Amniotic epithelial cell (primary cell): ENCODE measurements around the gene LDLRAD4.

Source experiments
- DNase-seq: peaks from one replicate; pipeline ENCODE4 v3.0.0-alpha.2; 2010; ENCODE audit warnings: low read depth

Gene LDLRAD4

DNA sequence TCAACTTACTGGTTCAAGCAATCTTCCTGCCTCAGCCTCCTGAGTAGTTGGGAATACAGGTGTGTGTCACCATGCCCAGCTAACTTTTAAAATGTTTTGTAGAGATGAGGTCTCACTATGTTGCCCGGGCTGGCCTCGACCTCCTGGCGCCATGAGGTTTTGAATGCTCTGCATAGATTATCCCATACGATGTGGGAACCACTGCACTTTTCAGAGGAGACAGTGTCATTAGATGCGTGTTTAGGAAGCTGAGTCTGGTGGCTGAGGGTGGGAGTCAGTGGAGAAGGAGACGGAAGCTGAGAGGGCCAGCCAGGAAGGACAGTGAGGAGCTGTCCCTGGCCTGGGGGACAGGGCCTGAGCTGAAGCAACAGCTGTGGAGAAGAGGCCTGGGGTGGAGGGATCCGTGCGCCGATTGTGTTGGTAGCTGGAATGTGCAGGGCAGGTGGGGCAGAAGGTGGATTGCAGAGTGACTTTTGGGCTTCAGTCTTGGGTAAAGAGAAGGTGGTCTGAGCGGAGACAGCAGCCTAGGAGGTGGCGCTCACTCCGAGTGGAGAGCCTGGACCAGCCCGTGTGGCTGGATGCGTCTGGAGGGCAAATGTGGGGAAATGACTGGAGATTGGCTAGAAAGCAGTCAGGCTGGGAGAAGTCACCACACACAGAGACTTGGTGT lies 68.0 kb downstream of the LDLRAD4 start:
- DNase-seq = no peak

DNA sequence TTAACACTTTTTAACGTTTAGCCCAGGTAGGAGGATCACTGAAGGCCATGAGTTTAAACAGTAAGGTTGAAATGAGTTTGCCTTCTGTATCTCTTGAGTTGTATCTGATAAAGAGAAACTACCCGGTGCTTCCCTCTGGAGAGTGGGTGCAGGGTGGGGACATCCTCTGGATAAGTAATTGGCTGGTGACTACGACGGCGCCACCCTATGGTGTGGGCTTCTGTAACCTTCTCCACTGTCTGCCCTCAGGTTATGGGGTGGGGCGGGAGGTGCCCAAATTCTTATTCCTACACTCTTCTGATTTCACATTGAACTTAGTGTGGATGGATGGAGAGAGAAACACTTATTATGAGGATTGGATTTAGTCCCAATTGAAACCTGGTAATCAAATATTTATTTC lies 68.8 kb downstream of the LDLRAD4 start:
- DNase-seq = no peak

DNA sequence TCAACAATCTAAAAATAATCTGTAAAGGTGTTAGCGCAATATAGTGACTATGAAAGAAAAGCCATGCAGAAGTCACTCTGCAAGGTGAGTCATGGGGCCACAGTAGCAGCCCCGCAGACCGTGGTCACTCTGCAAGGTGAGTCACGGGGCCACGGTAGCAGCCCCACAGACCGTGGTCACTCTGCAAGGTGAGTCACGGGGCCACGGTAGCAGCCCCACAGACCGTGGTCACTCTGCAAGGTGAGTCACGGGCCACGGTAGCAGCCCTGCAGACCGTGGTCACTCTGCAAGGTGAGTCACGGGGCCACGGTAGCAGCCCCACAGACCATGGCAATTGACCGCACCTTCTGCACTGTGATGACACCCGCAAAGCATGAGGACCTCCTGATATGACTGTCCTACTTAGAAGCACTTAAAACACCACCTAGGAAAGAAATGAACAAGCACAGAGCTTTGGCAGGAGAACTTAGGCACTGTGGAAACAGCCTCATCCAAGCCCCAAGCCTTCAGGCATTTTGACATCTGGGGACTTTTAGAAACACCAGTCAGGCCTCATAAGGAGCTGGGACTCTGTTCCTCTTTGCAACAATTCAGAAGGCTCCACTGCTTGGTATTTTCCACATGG lies 70.1 kb downstream of the LDLRAD4 start:
- DNase-seq = no peak

DNA sequence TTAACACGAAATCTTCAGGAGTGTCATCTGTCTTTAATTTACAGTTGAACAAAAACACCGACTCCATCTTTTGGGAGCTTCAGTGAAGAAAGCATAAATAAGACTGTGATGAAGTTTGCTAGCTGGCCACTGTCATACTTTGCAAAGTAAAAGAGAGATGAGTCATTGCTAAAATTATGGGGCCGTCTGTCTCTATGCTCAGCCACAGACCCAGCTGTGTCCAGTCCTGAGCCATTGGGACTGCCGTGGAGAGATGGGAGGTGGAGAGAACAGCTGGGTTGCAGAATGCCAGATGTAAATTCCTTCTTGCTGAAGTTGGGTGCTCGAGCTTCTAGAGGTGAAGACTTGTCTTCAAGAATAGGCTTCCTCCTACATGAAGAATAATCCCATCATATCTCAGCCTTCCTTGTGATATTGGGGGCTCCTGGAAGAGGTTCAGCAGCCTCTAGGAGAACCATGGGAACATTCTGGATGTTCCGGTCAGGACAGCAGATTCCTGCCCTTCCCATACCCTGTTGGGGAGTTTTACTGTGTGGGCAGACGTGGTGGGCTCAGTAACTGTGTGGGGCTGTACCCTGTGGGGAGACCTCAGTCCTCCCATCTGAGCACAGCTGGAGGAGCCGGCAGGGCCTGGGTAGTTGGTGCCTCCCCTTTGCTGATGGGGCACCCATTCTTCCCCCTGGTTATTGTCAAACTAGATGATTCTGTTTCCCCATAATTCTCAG lies 71.1 kb downstream of the LDLRAD4 start:
- no peak for DNase-seq

DNA sequence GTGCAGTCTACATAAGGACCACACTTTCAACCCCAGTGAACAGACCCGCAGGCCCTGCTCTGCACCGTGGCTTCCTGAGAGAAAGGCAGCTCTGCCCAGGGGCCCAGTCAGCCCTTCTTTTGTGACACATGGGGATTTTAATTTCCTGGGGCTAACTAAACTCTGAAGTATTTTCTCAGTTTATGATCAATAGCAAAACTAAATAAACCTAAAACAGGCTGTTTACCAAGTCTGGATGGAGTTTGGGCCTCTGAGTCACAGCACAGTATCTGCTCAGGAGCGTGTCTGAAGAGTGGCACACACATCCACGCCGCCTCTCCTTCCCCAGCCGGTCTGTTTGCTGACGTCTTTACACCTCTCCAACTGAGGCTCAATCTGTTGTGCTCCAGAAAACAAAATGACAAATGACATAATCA lies 72.3 kb downstream of the LDLRAD4 start:
- no peak for DNase-seq

DNA sequence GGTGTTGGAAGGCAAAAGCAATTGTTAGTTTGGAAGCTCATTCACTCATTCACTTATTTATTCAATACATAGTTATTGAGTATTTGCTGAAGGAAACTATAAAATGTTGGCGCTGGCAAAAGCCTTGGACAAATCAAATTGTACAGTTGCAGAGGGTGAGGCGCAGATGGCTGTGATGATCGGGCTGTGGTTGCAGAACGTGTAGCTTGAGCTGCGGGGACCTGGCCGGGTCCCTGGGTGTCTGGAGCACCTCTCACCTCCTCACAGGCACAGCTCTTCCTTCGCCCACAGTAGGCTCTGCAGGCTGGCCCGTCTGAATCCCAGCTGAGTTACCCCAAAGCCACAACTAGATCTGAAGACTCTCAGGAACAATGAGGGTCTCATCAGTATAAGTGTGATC lies 72.7 kb downstream of the LDLRAD4 start:
- DNase-seq = no peak

DNA sequence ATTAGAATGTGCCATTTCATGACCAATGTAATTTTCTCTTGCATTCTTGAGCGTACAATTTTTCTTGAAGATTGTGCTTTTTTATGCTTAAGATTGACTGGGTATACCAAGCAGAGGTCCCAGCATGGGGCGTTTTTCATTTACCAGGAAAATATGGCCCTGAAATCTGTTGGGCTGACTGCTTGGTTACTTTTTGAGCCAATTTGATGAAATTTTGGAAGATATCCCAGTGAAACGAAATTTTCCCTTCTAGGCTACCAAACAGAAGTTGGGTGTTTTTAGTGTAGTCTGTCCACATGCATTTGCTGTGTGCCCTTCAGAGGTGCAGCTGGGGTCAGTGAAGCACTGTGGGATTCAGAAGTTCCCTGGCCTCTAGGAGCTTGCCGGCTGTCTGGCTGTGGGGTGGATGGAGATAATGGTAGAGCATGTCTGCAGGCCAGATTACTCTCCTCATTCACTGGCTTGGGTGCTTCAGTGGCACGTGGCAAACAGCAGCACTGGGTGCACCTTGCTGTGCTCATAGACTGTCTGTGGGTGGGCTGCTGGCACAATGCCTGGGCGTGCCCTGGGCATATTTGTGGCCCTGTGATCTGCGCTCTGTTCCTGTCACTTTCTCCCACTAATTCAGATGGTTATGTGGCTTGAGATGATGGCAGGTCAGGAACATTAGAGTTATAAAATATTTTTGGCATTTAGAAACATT lies 73.3 kb downstream of the LDLRAD4 start:
- no peak for DNase-seq

DNA sequence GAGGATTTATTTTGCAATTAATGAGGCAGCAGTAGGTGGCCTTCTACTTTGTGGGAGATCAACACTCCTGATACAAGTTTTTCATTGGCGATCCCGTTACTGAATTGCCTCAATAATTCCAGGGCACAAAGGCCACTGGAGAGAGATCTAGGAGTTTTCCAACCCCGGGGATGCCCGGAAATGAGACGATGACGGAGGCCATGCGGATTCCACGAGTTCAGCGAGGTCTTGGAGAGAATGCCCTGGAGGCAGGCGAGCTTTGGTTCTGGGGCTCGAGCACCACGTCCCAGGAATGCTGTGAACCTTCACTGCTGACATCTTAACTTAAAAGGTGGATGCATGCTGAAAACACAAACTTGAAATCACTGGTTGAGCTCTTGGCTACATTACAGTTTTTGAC lies 74.2 kb downstream of the LDLRAD4 start:
- no peak for DNase-seq

DNA sequence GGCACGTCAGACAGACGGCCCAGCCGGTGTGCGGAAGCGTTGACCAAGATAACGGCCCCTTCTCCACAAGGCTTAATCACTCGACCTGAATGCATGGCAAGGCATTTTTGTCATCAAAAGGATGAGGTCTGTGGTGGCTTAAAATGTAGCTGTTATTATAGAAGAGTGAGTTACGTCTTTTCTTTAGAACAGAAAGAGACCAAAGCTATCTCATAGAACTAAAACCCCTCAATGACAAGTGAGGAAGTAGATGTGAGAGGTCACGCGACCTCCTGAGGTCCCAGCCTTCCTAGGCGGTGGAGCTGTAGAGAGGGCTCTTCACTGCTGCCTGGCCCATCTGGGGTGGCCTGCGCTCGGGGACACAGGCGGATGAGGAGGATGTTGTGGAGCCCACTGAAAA lies 75.7 kb downstream of the LDLRAD4 start:
- no peak for DNase-seq

DNA sequence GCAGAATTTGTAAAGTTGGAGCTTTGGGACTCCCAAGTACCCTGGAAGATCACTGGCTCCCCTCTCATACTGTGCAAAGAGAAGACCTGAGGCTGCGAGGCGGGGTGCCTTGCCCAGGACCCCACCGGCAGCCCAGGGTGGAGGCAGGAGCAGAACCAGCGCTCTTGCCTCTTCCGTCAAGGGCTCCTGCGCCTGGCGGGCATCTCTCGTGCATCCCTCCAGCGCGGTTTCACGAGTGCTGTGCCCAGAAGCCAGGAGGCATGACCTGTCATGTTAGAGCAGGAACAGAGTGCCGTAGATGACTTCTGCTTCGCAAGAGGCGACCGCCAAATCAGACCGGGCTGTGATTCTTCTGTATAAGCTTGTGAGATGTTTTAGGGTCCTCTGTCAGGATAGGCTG lies 77.3 kb downstream of the LDLRAD4 start:
- DNase-seq = no peak

DNA sequence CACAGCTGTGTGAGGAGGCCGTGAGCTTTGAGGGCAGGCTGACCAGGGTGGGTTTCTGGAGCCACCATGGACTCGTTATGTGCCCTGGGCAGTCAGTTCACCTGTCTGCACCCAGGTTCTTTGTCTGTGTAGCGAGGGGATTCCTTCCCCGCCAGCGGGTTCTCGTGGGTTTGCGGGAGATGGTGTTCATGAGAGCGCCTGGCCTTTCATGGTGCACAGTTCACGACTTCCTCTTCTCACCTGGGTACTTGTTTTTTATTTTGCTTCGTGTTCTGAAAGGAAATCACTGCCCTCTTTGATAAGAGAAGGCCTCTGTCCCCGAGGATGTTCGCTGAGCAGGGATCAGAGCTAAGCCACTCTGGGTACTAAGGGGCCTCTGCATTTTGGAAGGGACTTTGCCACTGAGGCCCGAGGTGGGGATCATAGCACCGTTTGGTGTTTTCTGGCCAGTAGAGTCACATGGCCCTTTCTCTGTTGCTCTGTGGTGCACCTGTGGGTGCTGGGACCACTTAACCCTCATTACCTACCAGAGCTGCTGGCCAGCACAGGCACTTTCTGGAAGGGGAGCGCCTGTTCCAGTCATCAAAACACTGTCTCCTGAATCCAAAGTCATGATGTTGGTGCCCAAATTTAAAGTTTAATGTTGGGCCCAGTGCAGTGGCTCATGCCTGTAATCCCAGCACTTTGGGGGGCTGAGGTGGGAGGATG lies 78.5 kb downstream of the LDLRAD4 start:
- DNase-seq = no peak

DNA sequence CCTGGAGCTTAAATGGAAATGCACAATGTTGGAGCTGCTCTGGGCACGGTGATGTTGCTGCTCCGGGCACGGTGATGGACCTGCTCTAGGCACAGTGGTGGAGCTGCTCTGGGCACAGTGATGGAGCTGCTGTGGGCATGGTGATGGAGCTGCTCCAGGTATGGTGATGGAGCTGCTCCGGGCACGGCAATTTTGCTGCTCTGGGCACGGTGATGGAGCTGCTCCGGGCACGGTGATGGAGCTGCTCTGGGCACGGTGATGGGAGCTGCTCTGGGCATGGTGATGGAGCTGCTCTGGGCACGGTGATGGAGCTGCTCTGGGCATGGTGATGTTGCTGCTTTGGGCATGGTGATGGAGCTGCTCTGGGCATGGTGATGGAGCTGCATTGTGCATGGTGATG lies 79.7 kb downstream of the LDLRAD4 start:
- no peak for DNase-seq

DNA sequence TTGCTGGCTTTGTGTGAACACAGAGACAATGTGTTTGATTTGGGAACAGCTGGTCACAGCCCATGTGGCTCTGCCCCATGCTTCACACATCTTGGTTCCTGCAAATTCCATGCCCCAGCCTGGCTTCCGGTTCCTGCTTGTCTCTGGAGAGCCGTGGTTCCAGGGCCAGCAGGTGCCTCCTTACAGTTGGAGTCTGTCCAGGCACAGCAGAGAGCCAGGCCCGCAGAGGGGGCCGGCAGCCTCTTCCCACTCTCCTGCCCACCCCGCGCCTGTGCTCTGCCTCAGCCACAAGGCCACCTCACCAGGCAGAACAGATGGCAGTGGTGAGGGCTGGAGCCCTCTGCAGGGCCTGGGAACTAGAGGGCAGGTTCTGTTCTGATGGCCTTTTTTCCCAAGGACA lies 81.5 kb downstream of the LDLRAD4 start:
- DNase-seq = no peak

DNA sequence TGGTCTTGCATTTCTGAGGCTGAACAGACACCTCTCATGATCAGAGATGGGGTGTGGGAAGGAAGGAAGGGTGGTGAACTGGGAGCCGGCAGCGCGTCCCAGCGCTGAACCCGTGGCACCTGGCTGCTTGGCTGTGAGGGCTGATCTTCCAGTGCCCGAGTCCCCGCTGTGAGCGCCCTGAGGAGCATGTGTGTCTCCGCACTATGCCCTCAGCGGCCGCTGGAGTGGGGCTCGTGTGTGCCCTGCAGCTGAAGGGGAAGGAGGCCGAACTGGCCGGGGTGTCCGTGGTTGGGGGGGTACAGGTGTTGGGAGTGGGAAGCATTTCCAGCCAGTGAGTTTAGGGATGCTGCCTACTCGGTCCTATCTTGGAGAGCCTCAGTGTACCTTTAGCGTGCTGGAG lies 82.2 kb downstream of the LDLRAD4 start:
- DNase-seq = no peak

DNA sequence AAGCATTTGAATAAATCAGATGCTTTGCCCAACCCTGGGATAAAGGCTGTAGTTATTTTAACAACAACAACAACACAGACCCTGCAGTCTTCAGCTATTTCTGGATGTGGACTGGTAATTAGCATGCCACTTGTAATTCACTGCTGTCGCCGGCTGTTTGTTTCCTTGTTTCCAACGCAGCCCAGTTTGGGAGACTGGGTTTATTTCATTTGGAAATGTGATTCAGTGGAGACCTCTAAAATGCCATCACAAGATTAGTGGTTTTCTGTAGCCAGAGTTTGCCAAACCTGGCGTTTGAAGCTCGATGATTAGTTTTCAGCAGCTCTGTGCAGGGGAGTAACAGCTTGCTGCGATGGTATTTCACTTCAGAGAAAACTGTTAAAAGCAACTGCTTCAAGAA lies 83.5 kb downstream of the LDLRAD4 start:
- no peak for DNase-seq

DNA sequence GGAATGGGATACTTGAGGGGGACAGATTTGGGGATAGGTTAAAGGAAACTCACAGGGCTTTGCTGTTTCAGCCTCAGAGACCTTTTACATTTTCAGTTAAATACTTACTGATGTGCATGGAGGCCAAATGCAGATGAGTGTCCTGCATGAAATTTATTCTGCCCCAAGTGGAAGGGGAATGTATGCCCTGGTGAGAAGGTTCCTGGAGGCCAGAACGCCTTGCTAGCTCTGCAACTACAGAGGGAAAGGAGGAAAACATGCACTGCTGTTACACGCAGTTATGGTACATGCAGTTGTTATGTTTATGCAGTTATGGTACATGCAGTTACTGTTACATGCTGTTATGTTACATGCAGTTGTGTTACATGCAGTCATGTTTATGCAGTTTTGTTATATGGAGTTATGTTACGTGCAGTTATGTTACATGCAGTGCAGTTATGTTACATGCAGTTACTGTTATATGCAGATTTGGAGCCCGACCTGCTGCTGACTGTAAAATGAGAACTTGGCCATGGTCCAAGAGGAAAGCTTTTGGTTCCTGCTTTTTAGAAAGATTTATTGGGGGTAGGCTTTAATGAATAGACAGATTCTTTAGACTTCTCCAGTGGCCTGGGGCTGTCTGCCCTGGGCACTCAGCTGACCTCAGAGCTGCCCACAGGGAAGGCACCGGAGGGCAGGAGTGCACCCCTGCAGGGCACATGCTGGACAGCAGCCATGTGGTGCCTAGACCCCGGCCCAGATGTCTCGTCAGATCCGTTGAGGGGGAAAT lies 84.1 kb downstream of the LDLRAD4 start:
- DNase-seq = no peak

DNA sequence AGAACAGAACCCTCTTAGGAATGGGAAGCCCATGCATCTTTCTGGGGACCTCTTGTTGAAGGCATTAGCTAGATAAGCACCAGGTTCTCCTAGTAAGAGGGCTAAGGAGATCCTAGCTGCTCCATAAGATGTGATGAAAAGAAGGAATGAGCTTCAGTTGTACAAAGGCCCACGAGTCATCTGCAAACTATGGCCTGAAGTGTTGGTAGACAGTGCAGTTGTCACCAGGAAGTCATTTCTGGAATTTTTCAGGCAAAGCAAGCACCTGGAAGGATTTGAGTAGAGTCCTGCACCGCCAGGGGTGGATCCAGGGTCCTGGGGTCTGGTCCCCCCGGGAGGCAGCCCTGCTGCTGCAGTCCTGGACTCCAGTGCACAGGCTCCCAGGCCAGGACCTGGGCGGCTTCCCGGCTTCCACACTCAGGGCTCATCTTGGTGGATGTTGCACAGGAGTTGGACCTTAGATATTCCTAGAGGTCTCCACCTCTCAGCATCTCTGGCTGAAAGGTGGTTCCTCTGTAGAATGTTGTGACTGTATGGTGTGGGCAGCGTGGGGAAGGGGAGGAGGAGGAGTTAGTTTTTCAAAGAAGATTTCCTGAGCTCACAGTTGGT lies 85.3 kb downstream of the LDLRAD4 start:
- DNase-seq = no peak

DNA sequence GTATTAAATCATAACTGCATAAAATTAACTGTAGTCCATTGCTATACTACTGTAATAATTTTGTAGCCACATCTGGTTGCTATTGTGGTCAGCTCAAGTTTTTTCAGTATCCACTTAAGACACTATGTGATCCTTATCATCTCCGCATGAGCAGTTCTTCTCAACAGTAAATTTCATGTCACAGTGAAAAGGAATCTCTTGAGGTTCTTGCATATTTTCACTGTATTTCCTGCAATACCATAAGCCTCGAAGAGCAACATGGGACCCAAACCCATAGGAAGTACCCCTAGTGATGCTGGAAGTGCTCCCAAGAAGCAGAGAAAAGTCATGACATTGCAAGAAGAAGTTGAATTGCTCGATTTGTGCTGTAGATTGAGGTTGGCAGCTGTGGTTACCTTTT lies 86.7 kb downstream of the LDLRAD4 start:
- DNase-seq = no peak

DNA sequence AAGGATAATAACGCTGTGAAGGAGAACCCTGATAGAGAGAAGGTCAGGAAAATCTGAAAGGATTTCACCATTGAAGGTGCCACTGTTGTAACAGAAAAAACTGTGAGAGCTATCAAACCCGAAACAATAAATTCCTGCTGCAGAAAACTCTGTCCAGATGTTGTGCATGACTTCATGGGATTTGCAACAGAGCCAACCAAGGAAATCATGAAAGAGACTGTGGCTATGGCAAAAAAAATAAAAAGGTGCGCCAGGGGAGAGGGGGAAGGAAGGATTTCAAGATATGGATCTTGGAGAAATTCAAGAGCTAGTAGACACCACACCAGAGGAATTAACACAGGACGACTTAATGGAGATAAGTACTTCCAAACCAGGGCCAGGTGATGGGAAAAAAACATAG lies 88.0 kb downstream of the LDLRAD4 start:
- DNase-seq = no peak

DNA sequence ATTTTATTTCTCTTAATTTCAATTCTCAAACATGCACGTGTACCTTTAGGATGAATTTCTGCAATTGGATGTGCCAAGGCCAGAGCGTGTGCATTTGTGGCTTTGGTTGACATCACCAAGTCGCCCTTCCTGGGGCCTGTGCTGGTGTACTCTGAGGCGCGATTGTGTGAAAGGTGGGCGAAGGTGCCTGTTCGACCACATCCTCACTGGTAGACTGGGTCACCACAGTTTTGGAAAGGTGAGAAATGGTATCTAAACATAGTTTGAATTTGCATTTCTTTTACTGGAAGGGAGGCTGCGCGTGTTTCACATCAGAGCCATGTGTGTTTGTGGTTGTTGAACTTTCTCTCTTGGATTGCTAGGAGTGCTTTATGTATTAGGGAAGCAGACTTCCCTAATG lies 89.8 kb downstream of the LDLRAD4 start:
- DNase-seq = no peak
